Effector CD8-positive, alpha-beta T cell (primary cell): ENCODE data around the gene KLHL29.
"Not testable (repeated sequence)": the region's sequence is repeated elsewhere in the genome, so short reads cannot be mapped to it uniquely, and the experiment has no call there.

Source experiments
- DNase-seq: peaks from one replicate; lab custom pipeline; 2025; lab: John Stamatoyannopoulos, UW

The KLHL29 gene

DNA sequence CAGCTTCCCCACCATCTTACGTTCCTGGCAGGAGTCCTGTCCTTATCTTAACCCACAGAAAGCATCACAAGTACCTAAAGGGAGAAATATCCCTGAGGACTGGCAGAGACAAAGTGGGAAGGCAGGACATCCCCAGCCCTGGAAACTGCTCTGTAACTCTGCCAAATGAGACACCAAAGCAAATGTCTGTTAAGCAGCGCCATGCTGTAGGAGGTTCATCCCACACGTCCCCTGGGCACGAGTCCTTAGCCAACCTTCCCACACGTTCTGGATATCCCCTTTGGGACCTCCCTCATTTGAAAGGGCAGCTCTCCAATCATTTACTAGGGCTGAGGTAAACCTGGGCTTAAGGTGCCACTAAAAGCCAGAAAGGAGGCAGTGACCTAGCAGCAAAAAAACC is 334.7 kb downstream of the KLHL29 start:
- DNase-seq, result no peak

GRCh38 chr2:23720705-23721453 is 335.9 kb downstream of the KLHL29 start:
- DNase-seq, result no peak

DNA sequence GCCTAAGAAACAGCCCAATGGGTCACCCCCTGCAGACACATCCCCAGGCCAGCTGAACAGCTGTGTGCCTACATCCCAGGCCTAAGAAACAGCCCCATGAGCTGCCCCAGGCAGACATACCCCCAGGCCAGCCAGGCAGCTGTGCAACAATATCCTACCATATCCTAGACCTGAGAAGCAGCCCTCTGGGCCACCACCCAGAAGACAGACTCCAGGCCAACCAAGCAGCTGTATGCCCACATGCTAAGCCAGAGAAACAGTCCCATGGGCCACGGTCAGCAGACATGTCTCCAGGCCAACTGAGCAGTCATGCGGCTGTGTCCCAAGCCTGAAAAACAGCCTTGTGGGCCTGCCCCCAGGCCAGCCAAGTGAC is 336.5 kb downstream of the KLHL29 start:
- no peak for DNase-seq

- no peak for DNase-seq
Observed at GRCh38 chr2:23722255-23722654, 337.3 kb downstream of the KLHL29 start.

DNA sequence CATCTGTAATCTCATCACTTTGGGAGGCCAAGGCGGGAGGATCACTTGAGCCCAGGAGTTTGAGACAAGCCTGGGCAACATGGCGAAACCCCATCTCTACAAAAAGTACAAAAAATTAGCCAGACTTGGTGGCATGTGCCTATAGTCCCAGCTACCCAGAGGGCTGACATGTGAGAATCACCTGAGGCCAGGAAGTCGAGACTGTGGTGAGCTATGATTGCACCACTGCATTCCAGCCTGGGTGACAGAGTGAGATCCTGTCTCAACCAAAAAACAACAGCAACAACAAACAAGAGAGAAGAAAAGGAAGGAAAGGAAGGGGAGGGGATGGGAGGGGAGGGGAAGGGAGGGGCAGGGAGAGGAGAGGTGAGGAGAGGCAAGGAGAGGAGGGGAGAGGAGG is 338.1 kb downstream of the KLHL29 start:
- DNase-seq, result not testable (repeated sequence)

DNA sequence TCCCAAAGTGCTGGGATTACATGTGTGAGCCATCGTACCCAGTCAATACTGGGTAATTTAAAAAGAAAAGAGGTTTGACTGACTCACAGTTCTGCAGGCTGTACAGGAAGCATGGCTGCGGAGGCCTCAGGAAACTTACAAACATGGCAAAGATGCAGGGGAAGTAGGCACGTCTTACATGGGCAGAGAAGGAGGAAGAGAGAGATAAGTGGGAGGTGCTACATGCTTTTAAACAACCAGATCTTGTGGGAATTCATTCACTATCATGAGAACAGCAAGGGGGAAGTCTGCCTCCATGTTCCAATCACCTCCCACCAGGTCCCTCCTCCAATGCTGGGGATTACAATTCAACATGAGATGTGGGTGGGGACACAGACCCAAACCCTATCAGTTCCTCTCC is 349.4 kb downstream of the KLHL29 start:
- DNase-seq, result no peak

DNA sequence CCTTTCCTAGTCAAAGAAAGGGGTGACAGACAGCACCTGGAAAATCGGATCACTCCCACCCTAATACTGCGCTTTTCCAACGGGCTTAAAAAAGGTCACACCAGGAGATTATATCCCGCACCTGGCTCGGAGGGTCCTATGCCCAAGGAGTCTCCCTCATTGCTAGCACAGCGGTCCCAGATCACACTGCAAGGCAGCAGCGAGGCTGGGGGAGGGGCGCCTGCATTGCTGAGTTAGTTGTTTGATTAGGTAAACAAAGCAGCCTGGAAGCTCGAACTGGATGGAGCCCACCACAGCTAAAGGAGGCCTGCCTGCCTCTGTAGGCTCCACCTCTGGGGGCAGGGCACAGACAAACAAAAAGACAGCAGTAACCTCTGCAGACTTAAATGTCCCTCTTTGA is 351.8 kb downstream of the KLHL29 start:
- not testable (repeated sequence) for DNase-seq

DNA sequence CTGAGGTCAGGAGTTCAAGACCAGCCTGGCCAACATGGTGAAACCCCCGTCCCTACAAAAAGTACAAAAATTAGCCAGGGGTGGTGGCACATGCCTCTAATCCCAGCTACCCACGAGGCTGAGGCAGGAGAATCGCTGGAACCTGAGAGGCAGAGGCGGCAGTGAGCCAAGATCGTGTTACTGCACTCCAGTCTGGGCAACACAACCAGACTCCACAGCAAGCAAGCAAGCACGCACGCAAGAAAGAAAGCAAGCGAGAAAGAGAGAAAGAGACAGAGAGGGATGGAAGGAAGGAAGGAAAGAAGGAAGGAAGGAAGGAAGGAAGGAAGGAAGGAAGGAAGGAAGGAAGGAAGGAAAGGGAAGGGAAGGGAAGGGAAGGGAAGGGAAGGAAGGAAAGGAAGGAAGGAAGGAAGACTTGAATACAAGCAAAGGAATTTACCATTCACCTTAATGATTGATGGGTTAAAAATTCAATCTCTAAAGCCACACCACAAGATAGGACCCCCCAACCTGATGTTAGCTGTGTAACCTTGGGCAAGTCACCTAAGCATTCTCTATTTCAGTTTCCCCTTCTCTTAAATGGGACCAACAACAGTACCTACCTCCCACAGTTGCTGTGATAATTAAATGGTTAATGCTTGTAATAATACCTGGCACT is 360.2 kb downstream of the KLHL29 start:
- DNase-seq, result no peak

GRCh38 chr2:23745726-23746105 is 360.7 kb downstream of the KLHL29 start:
- no peak for DNase-seq

DNA sequence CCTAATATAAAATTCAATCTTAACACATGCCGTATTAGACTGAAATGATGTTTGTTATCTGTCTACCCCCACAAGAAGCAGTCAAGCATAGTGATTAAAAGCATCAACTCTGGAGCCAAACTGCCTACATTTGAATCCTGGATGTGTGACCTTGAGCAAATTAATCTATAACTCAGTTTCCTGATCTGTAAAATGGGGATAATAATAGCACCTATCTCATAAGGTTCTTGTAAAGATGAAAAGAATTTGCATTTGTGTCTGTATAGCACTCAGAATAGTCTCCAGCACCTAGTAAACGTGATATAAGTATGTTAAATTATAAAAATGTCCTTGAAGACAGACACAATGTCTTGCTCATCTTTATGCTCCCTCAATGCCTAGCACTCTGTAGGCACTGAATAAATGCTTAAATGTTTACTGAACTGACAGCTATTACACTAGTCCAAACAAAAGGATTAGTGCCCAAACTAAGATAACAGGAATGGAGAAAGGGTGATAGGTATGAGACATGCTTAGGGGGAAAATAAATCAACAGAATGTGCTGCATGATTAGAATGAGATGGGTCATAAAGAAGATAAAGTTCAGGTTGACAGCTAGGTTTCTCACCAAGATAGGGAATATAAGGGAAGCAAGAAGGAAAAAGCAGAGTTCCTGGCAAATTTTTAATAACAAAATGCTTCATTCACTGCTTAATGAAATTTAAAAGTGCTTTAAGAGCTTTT is 361.3 kb downstream of the KLHL29 start:
- no peak for DNase-seq

DNA sequence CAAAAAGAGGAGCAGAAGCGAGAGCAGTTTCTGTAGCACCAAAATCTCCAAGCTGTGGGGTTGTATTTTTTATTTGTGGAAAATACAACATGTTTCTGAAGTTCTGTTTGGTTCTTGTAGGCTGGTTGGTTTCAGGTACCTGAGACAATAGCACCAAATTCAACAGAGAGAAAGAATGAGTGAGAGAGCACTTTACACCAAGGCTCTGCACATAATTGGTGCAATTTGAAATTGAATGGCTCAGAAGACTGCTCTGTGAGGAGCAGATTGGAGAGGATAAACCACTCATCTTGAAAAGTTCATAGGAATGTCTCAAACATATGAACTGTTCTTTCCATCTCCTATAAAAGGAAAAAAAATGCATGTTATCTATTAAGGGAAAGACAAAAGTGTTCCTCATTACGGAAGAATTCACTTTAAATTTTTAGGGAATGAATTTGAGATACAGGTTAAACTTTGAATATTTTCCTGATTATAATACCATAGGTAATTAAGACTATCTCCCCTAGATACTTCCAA is 366.8 kb downstream of the KLHL29 start:
- no peak for DNase-seq

- DNase-seq, result no peak
Observed at GRCh38 chr2:23753291-23754010, 368.5 kb downstream of the KLHL29 start.

DNA sequence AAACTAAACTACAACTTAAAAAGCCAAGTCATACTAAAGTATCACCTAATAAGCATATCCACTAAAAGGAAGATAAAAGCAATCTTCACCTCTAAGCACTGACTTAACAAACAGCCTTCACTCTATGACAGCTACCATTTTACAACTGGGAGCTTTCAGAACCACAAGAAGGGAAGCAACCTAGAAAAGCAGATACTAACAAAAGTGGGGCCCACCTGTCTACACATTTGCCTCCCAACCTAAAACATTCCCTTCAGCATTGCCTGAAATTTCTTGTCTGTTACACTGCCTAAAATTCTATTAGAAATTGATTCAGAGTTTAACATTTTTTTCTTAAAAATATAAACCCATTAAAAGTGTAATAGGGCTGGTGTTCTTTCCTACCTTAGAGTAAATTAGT is 370.0 kb downstream of the KLHL29 start:
- DNase-seq, result no peak

DNA sequence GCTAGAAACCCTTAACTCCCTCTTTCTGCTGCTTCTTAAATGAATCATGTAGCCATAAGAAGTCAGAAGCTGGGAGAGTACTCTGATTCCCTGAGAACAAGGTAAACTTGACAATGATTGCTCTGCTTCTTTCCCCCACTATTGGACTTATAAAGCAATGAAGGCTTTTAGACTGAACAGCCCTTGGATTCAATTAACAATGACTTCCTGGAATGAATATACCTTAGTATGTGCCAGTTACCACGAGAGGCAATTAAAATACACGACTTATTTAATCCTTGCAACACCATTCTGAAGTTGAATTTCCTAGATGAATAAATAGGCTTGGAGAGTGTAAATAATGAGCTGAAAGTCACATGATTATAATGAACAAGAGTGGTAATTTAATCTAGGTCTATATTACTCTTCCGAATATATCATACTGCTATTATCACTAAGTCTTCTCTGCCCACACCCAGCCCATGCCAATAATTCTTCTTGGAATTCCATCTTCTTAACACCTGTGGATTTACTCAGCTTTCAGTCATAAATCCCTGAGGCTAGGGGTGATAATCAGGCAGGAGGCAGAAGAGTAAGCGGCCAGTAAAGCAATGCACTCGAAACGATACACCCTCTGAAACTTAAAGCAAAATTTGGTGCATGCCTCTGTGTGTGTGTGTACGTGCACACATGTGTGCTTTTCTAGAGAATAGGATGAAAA is 371.8 kb downstream of the KLHL29 start:
- no peak for DNase-seq

DNA sequence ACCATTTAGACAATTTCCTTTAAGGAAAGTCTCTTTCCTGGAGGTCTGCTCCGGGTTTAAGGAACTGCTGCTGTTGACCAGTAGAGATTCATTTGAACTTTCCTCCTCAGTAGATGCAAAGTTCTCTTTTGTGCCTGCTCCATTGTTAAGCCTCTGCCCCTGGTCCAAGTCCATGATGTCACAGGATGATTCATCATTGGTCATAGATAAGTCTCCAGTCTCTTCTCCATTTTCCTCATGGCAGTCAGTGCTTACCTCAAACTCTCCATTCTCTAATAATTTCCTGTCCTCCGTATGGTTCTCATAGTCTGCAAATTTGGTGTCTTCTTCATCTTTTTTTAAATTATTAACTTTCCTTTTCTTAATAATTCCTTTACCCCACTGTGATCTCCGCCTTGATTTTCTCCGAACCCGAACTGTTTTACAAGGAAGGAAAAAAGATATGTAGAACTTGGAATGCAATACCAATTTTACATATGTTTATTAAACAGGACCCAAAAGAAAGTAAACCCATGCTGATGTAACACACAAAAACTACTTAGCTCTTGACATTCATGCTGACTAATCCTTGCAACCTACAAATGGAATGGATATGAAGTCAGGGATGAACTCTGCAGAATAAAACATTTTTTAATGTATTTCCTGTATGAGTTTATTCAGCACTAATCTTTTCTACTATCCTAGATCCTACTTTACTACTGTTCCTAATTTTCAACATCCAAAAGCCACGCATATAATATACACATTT is 372.9 kb downstream of the KLHL29 start:
- DNase-seq, result no peak
